GM23338 (cell line): ENCODE results near the gene F7.

Source experiments
- JUNB ChIP-seq: IDR thresholded peaks from one replicate; pipeline ENCODE4 v1.6.1; 2016; ENCODE audit warnings: antibody characterized with exemption; ENCODE audit not compliant: unreplicated experiment
- TF ChIP-seq, protein P1 (sequence below), 2 experiments: fragments of 200-600 bp in 1 of 2; sonication (generic) in 1 of 2; conservative IDR thresholded peaks; 2 replicates each; pipeline versions ENCODE4 v1.5.1 to v1.6.1; 2016 to 2017; ENCODE audit warnings: antibody characterized with exemption in 2 of 2, low read depth in 2 of 2, mild to moderate bottlenecking in 2 of 2, moderate library complexity in 1 of 2

DNA sequence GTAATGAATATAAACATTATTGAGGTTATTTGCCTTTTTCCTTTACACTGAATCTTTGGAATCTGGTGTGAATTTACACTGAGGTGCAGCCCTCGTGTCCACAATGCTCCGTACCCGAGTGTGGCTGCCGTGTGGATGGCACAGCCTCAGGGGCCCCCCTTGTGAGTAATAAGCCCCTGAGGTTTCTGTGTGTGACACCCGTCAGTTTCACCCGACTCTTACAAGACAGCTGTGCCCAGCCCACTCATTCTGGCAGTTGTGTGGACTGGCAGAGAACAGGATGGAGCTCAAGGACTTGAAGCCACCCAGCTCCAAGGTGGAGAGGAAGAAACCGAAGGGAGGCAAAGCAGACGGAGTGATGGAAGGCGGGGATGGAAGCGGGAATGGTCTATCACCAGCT is 60.7 kb downstream of the F7 start:
- TF ChIP-seq, protein P1, sequence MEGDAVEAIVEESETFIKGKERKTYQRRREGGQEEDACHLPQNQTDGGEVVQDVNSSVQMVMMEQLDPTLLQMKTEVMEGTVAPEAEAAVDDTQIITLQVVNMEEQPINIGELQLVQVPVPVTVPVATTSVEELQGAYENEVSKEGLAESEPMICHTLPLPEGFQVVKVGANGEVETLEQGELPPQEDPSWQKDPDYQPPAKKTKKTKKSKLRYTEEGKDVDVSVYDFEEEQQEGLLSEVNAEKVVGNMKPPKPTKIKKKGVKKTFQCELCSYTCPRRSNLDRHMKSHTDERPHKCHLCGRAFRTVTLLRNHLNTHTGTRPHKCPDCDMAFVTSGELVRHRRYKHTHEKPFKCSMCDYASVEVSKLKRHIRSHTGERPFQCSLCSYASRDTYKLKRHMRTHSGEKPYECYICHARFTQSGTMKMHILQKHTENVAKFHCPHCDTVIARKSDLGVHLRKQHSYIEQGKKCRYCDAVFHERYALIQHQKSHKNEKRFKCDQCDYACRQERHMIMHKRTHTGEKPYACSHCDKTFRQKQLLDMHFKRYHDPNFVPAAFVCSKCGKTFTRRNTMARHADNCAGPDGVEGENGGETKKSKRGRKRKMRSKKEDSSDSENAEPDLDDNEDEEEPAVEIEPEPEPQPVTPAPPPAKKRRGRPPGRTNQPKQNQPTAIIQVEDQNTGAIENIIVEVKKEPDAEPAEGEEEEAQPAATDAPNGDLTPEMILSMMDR (conservative IDR thresholded peaks at IDR 0.05; ENCODE audit: low read depth in 2 of 2), result no peak
- no peak for TF ChIP-seq JUNB
